SK-N-SH treated with all-trans-retinoic acid at 6 μM for 48 hours (cell line): Measurements from ENCODE around the gene CDKL2.
"Not testable (repeated sequence)": the region's sequence is repeated elsewhere in the genome, so short reads cannot be mapped to it uniquely, and the experiment has no call there.

Source experiments
- ARNTL ChIP-seq: fragments of 450-650 bp; formaldehyde crosslinking; IDR thresholded peaks from 2 replicates; pipeline ENCODE4 v1.5.0; 2020; ENCODE audit warnings: low read depth, mild to moderate bottlenecking, moderate library complexity, borderline replicate concordance
- CSDC2 ChIP-seq: fragments of 250-450 bp; sonication (Bioruptor Pico); IDR thresholded peaks from 2 replicates; pipeline ENCODE4 v1.5.0; 2020; ENCODE audit warnings: mild to moderate bottlenecking, moderate library complexity
- ESRRG ChIP-seq: fragments of 250-450 bp; sonication (Bioruptor Pico); IDR thresholded peaks from 2 replicates; pipeline ENCODE4 v1.6.1; 2021; ENCODE audit warnings: mild to moderate bottlenecking
- SNAI2 ChIP-seq: fragments of 250-450 bp; sonication (Bioruptor Pico); IDR thresholded peaks from 2 replicates; pipeline ENCODE4 v1.5.0; 2020; ENCODE audit warnings: mild to moderate bottlenecking, moderate library complexity
- ZFP3 ChIP-seq: fragments of 250-450 bp; sonication (Bioruptor Pico); IDR thresholded peaks from 2 replicates; pipeline ENCODE4 v1.5.0; 2020; ENCODE audit warnings: mild to moderate bottlenecking, moderate library complexity
- TF ChIP-seq, protein P1 (sequence below): fragments of 250-450 bp; sonication (Bioruptor Pico); IDR thresholded peaks from 2 replicates; pipeline ENCODE4 v1.8.0; 2020; ENCODE audit warnings: mild to moderate bottlenecking, moderate library complexity, borderline replicate concordance

DNA sequence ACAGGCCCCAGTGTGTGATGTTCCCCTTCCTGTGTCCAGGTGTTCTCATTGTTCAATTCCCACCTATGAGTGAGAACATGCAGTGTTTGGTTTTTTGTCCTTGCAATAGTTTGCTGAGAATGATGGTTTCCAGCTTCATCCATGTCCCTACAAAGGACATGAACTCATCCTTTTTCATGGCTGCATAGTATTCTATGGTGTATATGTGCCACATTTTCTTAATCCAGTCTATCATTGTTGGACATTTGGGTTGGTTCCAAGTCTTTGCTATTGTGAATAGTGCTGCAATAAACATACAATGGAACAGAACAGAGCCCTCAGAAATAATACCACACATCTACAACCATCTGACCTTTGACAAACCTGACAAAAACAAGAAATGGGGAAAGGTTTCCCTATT is 96.4 kb downstream of the CDKL2 start:
- not testable (repeated sequence) for TF ChIP-seq ZFP3 (CRISPR knock-in tag); ARNTL (CRISPR knock-in tag); CSDC2 (CRISPR knock-in tag); ESRRG; SNAI2 (CRISPR knock-in tag)
- TF ChIP-seq, protein P1, sequence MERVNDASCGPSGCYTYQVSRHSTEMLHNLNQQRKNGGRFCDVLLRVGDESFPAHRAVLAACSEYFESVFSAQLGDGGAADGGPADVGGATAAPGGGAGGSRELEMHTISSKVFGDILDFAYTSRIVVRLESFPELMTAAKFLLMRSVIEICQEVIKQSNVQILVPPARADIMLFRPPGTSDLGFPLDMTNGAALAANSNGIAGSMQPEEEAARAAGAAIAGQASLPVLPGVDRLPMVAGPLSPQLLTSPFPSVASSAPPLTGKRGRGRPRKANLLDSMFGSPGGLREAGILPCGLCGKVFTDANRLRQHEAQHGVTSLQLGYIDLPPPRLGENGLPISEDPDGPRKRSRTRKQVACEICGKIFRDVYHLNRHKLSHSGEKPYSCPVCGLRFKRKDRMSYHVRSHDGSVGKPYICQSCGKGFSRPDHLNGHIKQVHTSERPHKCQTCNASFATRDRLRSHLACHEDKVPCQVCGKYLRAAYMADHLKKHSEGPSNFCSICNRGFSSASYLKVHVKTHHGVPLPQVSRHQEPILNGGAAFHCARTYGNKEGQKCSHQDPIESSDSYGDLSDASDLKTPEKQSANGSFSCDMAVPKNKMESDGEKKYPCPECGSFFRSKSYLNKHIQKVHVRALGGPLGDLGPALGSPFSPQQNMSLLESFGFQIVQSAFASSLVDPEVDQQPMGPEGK (CRISPR knock-in tag) = not testable (repeated sequence)
